ENCODE measurements around the gene TRAPPC6A. TPM values are rescaled to one million over a fixed set of nuclear protein-coding genes. Genes with fewer than 3 reads are reported as not detected.

Gene TRAPPC6A
- total RNA-seq, 1 experiment from 2014 or later: 18.3 TPM

GRCh38 chr19:45153339-45154063 is 24.5 kb downstream of the TRAPPC6A start:
- peak; percentile 35 for ATAC-seq

GRCh38 chr19:45152504-45153338 is 25.3 kb downstream of the TRAPPC6A start:
- ChIA-PET POLR2A (ENCODE audit: unreplicated experiment) (no interaction called here), CTCF (no interaction called here)
- H3K27ac ChIP-seq (ENCODE audit: low read length): no peak overlapping the region

More at GRCh38 chr19:45153339-45154063, 24.5 kb downstream of the TRAPPC6A start:
- Histone ChIP-seq H3K9me2 (replicated peaks; ENCODE audit: low read length) (no peaks in the 10 kb centered on the region), H3K9ac (ENCODE audit: low read length) (no peak overlapping the region), H3K36me3 (ENCODE audit: low read depth, low read length) (no peaks in the 10 kb centered on the region), H3K27ac (ENCODE audit: low read length) (no peak overlapping the region), H4K20me1 (ENCODE audit: low read length) (no peaks in the 10 kb centered on the region), H3K4me3 (ENCODE audit: low read length) (no peak overlapping the region), H3K27me3 (ENCODE audit: low read length) (no peaks in the 10 kb centered on the region), H3K4me1 (ENCODE audit: insufficient read depth, low read length) (peaks cover 9% of the 10 kb centered on the region; the same call in 1 of the 2 replicates), H2AFZ (ENCODE audit: low read length) (no peak overlapping the region), H3K9me3 (ENCODE audit: low read length) (no peaks in the 10 kb centered on the region), H3F3A (ENCODE audit: low read length, unreplicated experiment) (no peaks in the 10 kb centered on the region), H3K4me2 (ENCODE audit: low read length) (0 out of 2 replicates have a peak overlapping the region, but pooled peaks have one; percentile 44), H3K79me2 (ENCODE audit: low read length) (no peaks in the 10 kb centered on the region)
- ChIA-PET POLR2A (ENCODE audit: unreplicated experiment) (no interaction called here), CTCF (no interaction called here)
- no TSS peak for BruUV-seq (replicated peaks)
- TF ChIP-seq EZH2 (IDR thresholded peaks at IDR 0.05; ENCODE audit: low read length, unreplicated experiment): no peak
- no peak for TF ChIP-seq CTCF (conservative IDR thresholded peaks at IDR 0.05; ENCODE audit: low read depth, low read length)
- TF ChIP-seq EZH2phosphoT487 (IDR thresholded peaks at IDR 0.05; ENCODE audit: borderline replicate concordance, low read length): no peak
- intact Hi-C loops (cut with micrococcal nuclease): no loop called here
- DNase-seq: no peak

More at GRCh38 chr19:45152504-45153338, 25.3 kb downstream of the TRAPPC6A start:
- no peak overlapping the region for H3K9ac ChIP-seq (ENCODE audit: low read length)
- no peaks in the 10 kb centered on the region for H3K9me3 ChIP-seq (ENCODE audit: low read length)
- no peaks in the 10 kb centered on the region for H4K20me1 ChIP-seq (ENCODE audit: low read length)
- H3K4me3 ChIP-seq (ENCODE audit: low read length): no peak overlapping the region
- no peaks in the 10 kb centered on the region for H3K27me3 ChIP-seq (ENCODE audit: low read length)
- no peaks in the 10 kb centered on the region for H3K36me3 ChIP-seq (ENCODE audit: low read depth, low read length)
- no peaks in the 10 kb centered on the region for H3F3A ChIP-seq (ENCODE audit: low read length, unreplicated experiment)
- peaks cover 9% of the 10 kb centered on the region; the same call in 1 of the 2 replicates for H3K4me1 ChIP-seq (ENCODE audit: insufficient read depth, low read length)
- H3K79me2 ChIP-seq (ENCODE audit: low read length): no peaks in the 10 kb centered on the region
- H3K4me2 ChIP-seq (ENCODE audit: low read length): no peak overlapping the region
- no peaks in the 10 kb centered on the region for H3K9me2 ChIP-seq (replicated peaks; ENCODE audit: low read length)
- intact Hi-C loops (cut with micrococcal nuclease): no loop called here
- DNase-seq (no peak), ATAC-seq (no peak)
- no peak overlapping the region for H2AFZ ChIP-seq (ENCODE audit: low read length)
- BruUV-seq (replicated peaks): no TSS peak
- TF ChIP-seq CTCF (conservative IDR thresholded peaks at IDR 0.05; ENCODE audit: low read depth, low read length): no peak
- no peak for TF ChIP-seq EZH2 (IDR thresholded peaks at IDR 0.05; ENCODE audit: low read length, unreplicated experiment)
- TF ChIP-seq EZH2phosphoT487 (IDR thresholded peaks at IDR 0.05; ENCODE audit: borderline replicate concordance, low read length): no peak
